ENCODE data around the gene MAB21L4.

The MAB21L4 gene

DNA sequence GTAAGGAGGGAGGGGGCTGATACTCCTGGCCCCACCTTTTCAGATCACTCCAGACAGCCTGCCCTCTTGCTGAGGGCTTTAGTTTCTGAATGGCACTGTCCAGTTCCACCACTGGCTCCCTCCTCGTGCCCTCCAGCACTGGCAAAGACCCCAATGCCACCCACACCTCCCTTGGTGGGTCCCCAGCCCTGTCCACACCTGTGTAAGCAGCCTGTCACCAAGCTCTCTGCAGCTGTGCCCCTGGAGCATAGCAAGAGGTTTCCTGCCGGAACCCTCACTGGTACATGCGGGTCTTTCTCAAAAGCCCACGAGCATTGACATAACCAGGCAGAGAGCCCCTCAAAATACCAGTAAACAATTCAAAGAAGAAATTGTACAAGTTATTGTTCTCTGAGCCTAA is 58.3 kb downstream of the MAB21L4 start:
- no peak for DNase-seq (ENCODE audit: low read depth, low spot score)
- TF ChIP-seq FOXP2 (optimal IDR thresholded peaks at IDR 0.05; ENCODE audit: control extremely low read depth, extremely low read length, insufficient read depth) (no peak), EZH2 (IDR thresholded peaks at IDR 0.05) (no peak), POLR2AphosphoS5 (IDR thresholded peaks at IDR 0.05; ENCODE audit: borderline replicate concordance, low read depth, low read length) (no peak)
- Histone ChIP-seq H3K9ac (ENCODE audit: insufficient read length) (no peak overlapping the region), H3K4me3 (no peak overlapping the region), H3K27ac (no peak overlapping the region), H3K9me3 (ENCODE audit: low read depth, low read length) (no peaks in the 10 kb centered on the region), H3K36me3 (ENCODE audit: insufficient read depth, low read length) (no peaks in the 10 kb centered on the region)

DNA sequence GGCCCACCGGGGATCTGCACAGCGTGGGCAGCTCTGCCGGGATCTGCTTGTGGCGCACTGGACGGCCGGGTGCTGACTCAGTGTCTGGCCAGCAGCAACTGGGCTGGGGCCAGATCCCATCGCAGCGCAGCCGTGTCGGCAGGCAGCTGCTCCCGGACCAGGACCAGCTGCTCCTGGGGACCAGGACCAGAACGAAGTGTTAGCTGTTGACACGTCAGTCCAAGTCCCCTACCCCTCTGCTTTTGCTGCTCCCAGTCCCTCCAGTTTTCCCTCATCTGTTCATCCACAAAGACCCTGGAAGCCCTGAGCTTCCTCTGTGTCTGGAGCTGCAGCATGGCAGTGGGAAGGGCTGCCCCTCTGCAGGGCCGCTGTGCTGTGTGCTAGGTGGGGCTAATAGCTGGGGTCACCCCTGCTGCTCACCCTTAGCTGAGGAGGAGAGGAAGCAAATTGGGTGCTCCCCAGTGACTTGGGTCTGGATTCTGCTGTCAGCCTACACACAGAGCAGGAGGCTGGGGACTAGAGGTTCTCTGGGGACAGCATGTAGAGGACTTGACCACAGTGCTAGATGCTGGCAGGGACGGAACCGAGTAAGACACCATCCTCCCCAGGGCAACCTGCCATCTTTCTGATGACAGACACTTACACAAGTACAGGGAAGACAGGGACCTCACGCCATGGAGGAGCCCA is 59.0 kb downstream of the MAB21L4 start:
- Histone ChIP-seq H3K36me3 (ENCODE audit: insufficient read depth, low read length) (no peaks in the 10 kb centered on the region), H3K9ac (ENCODE audit: insufficient read length) (no peak overlapping the region), H3K9me3 (ENCODE audit: low read depth, low read length) (no peaks in the 10 kb centered on the region), H3K4me3 (no peak overlapping the region), H3K27ac (no peak overlapping the region)
- DNase-seq (ENCODE audit: low read depth, low spot score), result no peak
- TF ChIP-seq EZH2 (IDR thresholded peaks at IDR 0.05) (no peak), FOXP2 (optimal IDR thresholded peaks at IDR 0.05; ENCODE audit: control extremely low read depth, extremely low read length, insufficient read depth) (no peak), POLR2AphosphoS5 (IDR thresholded peaks at IDR 0.05; ENCODE audit: borderline replicate concordance, low read depth, low read length) (no peak)
